GM19452 (cell line): ENCODE results near the gene TTLL9.
A peak's percentile ranks its signal among the peaks of the same experiment; 100 is the strongest.

Experiments
- ATAC-seq: cut with Tn5 transposase; IDR thresholded peaks from one replicate; pipeline ENCODE4 v1.9.1; 2021; ENCODE audit not compliant: unreplicated experiment

The TTLL9 gene

DNA sequence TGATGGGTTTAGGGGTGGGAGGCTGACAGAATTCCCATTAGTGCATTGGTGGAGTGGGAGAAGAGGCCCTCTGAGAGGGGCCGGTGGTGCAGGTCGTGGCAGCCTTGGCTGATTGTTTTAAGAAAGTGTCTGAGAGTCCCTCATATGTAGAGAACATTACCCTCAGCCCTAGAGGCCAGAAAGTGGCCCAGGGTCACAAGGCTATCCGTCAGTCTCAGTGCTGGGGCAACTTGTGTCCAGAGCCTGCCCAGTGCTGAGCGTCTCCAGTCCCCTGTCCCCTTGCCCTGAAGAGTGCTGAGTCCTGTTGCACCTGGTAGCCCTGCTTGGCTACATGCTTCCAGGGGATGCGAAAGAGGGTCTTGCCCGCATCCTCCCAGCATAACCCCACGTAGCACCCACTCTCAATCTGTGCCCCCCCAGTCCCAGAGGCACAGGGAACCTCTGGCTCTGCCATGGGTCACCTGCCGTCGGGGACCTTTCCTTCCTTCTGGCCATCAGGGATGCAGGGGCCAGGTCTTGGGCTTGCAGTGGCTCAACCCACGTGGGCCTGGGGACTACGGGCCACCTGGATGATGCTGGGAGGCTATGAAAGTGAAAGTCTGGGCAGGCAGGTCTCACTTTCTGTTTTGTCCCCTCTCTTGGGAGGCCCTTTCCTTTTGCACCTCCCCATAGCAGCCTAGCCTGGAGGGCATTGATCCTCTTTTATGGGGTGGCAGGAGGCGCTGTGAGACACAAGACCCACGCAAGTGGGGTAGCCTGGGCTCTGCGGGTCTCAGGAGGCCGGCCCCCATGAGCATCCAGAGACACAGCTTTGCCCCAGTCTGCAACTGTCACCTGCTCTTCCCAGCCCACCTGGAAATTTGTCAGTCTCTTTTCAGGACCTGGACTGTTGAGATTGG, 12.3 kb upstream of the TTLL9 start:
- peak; percentile 83 for ATAC-seq

DNA sequence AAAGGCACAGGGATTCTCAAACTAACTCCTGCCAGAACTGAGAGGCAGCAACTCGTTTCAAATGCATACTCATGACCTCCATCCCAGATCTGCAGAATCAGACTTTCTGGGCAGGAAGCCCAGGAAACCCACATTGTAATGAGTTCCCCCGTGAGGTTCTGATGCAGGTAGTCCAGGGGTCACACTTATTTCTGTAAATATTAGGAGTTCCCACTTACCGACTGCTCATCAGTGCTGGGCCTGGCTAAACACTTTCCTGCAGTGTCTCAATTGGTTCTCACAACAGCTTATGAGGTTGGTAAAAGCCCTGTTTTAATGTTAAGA, 11.7 kb upstream of the TTLL9 start:
- ATAC-seq, result no peak

DNA sequence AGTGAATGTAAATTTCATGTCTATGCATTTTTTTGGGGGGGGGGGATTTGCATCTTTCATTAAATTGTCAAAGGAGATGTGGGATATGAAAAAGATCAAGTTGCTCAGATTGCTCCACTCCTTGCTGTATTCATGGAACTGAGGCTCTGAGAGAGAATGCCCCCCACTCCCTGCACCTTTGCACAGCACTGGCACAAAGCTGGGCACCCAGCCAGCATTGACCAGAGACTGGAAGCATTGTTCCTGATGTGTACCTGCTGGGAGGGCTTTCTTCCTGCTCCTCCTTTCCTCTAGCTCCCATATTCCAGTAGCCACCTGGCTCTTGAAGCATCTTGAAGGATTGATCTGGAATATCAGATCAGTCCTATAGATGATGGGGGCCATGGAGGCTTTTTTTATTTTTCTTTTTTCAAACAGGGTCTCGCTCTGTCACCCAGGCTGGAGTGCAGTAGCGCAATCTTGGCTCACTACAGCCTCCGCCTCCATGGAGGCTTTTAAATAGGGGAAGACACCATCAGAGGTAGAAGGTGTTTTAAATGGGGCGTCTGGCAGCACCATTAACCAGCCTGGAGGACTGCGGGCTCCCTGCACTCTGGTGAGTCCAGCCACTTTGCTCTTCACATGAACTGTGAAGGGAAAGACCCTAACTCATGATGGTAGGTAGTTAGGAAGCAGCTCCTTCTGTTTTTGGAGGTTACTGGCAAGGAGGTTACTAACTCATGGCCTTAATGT, 11.0 kb upstream of the TTLL9 start:
- no peak for ATAC-seq

DNA sequence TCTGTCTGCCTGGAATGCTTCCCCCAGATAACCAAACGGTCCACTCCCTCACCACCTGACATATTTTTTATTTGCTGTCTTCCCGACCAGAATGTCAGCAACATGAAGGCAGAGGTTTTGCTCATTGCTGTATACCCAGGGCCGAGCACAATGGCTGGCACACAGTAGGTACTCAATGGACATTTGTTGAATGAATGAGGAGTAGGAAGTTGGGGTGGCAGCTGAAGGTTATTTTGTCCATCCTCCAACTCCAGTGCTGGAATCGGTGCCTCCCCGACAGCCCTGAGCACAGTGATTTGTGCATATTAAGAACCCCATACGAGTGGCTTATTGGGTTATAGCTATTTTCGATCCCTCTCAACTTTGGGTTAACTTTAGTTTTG, 10.4 kb upstream of the TTLL9 start:
- no peak for ATAC-seq

DNA sequence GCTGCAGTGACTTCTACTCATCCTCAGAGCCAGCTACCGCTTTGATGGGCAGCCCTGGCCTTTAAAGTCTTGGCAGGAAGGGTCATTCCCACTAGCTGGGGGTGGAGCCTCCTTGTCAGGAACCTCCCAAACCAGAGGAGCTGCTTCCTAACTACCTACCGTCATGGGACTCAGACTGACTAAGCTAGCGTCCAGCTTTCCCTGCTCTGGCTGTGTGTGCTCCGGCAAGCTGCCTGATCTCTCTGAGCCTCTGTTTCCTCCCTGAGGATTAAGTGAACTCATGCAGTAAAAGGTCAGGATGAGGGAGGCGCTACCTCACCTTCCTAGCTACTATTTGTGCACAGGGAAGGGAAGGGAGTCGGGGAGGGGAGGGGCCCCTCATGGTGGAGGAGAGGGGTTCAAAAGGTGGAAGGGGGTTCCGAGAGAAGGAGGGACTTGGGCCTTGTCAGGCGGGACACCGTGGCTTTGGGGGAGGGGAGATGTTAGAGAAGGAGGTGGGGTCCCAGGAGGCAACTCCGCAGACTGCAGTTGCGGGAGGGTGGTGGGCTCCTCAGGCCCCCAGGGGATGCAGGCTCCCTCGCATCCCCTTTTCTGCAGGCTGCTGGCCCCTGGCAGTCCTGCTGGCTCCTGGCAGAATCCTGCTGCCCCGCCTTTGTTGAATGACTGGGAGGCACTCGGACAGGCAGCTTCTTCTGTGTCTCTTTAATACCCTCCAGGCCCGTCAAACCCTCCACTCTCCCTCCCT, 9.9 kb upstream of the TTLL9 start:
- ATAC-seq, result no peak

DNA sequence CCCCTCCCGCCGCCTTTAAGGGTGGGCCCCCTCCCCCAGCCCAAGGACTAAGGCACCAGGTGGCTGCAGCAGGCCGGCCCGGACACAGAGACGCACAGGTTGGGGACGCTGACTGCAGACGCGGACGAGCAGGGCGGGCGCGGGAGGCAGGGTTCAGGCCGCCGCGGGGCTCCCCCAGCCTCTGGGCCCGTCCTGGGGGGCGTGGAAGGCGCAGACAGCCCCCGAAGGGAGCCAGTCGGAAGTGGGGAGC, 9.4 kb upstream of the TTLL9 start:
- no peak for ATAC-seq

DNA sequence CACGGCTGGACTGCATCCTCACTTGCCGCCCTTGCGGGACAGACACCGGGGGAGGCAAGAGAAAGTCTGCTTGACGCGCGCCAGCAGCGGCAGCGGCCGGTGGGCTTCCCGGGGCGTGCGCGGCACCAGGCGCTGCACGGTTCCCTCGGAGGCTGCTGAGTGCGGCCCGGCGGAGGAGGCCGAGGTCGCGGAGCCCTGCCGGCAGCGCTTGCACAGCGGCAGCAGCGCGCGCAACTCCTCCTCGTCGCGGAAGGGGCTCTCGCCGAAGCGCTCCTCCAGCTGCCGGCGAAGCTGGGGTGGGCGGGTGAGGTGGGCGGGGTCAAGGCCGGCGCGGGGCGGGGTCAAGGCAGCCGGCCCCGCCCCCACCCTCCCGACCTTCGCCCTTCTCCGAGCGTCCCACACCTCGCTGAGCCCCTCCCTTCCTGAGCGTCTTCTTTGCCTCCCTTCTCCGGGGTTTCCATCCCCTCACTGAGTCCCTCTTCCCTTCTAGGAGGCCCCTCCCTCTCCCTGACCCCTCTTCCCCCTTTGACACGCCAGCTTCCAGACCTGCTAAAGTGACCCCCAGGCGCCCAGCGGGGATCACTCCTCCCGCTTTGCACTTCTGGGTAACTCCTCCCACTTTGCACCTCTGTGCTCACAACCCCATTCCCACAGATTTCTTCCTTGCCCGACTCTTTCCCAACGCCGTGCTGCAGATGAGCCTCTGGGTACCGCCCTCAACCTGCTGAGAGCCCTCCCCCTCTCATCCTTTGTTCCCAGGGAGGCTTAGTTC, 8.9 kb upstream of the TTLL9 start:
- no peak for ATAC-seq

DNA sequence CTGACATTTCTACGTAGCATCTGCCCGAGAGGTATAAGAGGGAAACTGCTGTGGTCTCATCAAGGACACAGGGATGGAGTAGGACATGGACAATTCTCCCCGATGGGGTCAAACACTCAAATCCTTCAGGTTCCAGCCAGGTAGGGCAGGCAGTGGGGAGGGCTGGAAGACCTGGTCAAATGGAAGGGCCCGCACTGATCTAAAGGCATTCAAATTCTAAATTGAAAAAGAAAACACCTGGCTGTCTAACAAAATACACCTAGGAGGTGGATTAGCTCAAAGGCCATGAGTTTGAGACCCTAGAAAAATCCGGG, 8.3 kb upstream of the TTLL9 start:
- ATAC-seq, result no peak

DNA sequence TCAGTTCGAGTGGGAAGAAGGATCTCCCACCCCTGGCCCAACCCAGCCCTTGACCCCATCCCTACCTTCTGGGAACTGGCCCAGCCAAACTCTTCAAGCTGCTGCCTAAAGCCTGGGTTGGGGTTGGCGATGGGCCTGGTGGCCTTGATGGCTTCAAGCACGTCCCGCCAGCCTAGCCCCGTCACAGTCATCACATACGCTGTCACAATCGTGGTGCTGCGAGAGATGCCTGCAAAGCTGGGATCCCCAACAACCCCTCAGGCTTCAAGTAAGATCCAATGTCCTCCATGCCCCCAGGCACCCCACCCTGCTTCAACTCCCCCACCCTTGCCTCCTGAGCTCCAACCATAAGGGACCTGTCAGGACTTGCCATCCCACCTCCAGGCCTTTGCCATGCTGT, 7.9 kb upstream of the TTLL9 start:
- ATAC-seq, result no peak

DNA sequence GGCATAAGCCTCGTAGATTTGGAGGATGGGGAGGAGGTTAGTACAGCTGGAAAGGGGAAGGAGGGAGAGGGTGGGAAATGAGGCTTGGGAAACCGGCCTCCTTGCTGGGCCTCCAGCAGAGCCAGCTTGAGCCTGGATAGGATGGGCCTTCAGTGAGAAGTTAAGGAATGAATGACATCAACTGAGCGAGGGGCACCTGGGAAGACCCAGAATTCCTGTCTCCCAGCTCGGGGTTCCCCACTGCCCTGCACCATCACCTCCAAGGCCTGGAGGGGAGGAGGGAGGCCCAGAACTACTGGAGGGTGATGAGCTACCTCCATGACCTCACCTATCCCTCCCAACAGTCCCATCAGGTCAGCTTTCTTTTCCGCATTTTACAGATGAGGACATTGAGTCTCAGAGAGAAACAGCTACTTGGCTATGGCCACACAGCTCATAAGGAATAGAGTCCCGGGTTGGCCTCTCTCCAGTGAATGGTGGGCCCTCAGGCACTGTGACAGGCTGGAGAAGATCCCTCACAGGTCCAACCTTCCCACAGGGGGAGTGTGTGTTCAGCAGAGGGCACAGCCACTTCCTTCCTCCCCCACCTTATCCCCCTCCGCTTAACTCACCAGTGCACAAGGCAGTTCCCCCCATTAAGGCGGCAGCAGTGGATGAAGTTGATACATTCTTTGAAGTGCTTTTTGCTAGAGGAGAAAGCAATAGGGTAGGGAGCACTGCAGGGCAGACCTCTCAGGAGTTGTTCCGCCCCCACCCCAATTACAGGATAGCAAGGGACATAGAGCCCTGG, 6.9 kb upstream of the TTLL9 start:
- no peak for ATAC-seq

DNA sequence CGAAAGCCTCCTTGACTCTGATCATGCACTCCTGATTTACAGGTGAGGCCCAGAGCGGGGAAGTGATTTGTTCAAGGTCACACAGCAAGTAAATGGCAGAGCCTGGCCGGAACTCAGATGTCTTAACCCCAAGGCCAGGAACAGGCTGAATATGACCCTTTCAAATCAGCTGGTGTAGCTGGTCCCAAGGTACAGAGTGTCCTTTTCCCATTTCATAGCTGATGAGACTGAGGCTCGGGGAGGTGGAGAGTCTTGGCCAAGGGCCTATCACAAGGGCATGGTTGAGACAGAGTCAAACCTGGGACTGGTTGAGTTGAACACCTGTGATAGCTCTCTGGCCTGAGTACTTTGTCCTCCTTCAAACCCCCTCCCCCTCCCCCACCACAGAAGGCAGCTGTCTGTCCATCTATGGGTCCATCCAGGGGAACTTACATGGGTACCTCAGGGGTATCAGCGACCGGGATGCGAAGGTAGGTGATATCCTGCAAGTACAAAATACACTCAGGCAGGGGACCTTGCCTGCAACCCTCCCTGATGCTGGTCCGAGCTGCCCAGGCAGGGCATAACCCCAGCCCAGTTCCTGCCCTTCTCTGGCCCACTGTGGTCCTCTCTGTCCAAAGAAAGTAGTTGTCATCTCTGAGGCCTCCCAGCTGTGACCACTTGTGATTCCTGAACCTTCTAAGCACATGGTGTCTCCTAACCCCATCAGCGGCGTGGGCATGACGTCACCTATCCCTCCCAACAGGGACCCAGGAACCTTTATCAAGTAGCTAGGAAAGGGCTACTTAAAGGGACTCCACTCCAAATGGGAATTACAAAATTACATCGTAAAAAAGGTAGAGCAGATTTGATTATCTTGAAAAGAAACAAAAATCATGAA, 5.7 kb upstream of the TTLL9 start:
- ATAC-seq, result no peak

DNA sequence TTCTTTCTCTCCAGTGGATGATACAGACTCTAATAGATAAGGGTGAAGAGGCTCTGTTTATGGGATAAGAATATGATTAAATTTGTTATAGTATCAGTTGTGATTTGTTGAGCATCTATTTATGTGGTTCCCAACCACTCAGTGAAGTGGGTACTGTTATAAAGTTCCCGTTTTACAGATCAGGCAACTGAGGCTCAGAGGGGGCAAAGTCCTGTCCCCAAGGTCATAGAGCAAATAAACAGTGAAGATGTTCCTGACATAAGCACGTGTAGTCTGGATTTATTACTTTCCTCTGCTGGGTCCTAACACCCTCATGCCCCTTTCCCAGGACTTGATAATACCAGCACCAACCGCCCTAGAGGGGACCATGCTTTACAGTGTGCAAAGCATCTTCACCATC, 4.2 kb upstream of the TTLL9 start:
- no peak for ATAC-seq

DNA sequence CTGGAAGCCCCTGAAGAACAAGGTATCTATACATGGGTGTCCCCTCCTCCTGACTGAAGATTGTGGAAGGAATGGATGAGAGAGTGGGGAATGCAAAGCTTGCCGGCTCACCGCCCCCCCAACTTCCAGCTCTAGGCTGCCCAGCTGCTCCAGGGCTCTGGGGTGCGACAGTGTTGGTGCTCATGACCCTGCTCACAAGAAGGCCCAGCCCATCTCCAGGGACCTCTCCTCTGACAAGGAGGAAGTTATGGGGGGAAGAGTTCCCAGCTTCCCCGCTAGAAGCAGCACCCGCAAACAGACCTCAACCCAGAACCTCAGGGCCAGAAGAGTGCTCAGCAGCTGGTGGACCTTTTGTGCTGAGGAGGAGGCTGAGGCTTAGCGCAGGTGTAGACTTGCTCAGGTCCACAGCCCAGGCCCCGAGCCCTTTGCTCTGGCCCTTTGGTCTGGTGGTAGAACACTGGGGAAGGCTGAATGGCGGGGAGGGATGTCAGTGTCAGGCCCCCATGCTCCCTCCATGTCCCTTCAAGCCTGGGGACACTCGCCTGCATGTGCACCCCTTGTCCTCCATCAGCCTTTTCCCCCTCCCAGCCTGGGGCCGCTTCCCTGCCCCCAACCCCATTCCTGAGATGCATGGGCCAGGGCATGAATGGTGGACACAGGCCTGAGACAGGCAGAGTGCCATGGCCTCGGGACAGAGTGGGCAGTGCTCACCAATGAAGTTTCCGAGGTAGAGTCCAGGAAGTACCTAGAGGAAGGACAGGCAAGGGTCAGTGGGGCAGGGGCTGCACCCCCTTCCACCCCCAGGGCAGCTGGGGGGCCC, 1.4 kb upstream of the TTLL9 start:
- no peak for ATAC-seq

DNA sequence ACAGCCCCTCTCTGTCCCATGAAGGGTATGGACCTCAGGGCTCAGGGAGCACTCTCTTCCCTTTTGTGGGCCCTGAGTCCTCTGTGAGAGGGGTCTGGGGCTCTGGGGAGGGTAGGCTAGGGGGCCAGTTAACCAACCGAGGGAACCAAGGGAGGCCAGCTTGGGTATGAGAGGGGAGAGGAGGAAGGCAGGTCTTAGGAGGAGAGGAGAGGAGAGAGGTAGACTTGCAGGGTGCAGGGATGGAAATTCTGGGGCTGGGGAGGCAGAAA, 827 bp upstream of the TTLL9 start:
- ATAC-seq, result no peak

DNA sequence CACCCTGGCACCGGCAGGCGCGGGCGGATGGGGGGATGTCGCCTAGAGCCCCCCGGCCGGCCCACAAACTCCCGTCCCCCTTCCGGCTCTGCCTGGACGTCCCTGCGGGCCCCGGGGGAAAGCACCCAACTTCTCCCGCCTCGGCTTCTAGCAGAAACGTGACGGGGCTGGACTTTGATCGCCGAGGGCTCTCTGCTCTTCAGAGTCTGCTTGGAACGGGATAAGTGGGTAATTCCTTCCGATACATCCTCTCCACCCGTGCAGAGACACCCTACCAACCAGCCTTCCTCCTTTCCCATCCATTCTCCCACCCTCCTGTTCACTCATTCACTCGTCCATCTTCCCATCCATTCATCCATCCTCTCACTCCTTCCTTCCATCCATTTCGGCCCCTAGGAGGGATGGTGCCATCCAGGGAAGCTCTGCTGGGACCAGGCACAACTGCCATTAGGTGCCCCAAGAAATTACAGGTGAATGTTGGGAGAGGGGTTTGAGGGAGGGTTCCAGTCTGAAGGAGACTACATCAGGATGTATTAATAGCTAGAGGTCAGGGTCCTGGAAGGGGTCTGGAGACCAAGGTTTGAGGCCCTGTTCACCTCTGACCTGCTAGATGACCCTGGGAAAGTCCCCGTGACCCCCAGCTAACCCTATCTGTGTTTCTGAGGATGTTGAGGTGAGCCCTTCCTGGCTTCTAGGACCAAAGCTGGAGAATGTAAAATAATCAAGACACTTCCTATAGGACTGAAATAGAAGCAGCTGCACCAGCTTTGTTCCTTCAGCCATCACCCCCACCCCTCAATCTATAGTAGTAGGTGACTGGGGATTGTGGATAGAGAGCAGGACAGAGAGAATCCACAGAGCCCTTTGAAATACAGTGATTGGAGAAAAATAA, 538 bp downstream of the TTLL9 start:
- no peak for ATAC-seq

DNA sequence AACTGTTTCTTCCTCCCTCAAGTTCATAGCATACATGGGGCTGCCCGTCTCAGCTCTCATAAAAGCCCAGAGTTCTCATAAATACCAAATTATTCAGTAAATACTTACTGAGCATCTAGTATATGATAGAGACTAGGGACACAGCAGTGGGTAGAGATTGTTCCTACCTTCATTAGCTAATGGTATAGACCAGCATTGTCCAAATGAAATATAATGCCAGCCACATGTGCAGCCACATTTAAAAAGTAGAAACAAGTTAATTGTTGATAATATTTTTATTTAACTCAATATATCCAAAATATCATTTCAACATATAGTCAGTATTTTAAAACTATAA, 1.2 kb downstream of the TTLL9 start:
- ATAC-seq, result no peak

DNA sequence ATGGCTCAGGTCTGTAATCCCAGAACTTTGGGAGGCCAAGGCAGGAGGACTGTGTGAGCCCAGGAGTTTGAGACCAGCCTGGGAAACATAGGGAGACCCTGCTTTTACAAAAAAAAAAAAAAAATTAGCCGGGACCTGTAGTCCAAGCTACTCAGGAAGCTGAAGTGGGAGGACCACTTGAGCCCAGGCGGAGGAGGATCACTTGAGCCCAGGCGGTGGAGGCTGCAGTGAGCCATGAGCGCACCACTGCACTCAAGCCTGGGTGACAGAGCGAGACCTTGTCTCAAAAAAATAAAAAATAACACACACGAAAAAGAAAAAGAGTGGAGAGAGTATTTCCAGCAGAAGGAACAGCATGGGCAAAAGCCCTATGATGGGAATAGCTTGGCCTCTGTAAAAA, 2.0 kb downstream of the TTLL9 start:
- ATAC-seq, result no peak

DNA sequence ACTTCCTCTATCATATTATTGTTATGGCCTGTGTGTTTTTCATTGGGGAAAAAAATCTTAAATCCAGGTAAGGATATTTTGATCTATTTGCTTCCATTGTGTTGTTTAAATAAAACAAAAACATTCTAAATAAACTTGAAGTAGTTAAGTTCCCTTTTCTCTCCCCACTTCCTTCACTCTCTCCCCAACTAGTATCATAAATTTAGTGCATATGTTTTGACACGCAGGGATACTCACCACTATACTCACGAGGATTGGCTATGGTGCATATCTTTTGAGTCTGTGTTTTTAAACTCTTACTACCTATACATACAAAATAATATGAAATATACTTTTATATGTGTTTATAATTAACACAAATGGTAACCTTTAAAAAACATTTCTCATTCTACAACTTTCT, 5.2 kb downstream of the TTLL9 start:
- no peak for ATAC-seq

DNA sequence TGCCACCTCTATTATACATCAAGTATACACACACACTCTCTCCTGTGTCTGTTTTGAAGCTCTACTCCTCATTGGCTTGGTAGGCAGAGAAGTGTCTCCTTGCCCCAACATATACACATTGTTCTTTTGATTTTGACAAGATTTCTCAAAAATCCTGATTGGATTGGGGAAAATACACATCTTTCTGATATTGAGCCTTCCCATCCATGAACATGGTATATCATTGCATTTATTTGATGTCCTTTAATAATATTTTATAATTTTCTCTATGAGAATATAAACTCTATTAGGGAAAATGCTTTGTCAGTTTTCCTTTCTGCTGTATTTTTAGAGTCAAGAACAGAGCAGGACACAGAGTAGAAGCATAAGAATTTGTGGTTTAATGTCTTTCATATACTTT, 7.2 kb downstream of the TTLL9 start:
- no peak for ATAC-seq
